Breast epithelium (tissue), 3 donors: ENCODE results near the gene PIGH.

Experiments
- POLR2A ChIP-seq: fragments of 450-650 bp; IDR thresholded peaks from one replicate; pipeline ENCODE4 v1.6.1; 2016; ENCODE audit warnings: antibody characterized with exemption, mild to moderate bottlenecking, moderate library complexity
- POLR2AphosphoS5 ChIP-seq, 3 donors: sonication (generic); formaldehyde crosslinking; IDR thresholded peaks; one replicate each; pipeline ENCODE4 v1.6.1; 2017; ENCODE audit warnings: antibody characterized with exemption in 3 of 3
- TF ChIP-seq, protein P1 (sequence below), 3 donors: fragments of 450-650 bp; IDR thresholded peaks; one replicate each; pipeline ENCODE4 v1.5.1; 2016 to 2017; ENCODE audit warnings: antibody characterized with exemption in 3 of 3, mild to moderate bottlenecking in 3 of 3, moderate library complexity in 3 of 3

DNA sequence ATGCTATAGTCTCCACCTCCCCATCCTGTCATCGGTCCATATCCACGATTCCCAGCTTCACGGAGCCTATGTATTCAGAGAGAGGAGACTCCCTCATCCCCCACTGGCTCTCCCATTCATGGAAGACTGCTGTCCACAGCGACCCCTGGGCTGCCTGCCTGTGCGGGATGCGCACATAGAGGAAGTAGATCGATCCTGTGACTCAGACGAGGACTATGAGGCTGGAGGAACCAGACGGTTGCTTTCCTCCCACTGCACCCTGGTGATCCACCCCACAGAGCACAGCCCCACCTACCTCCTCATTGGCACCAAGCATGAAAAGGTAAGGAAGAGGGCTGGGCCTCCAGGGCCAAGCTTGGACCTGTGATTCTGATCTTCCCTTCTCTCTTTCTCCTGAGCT, 24.4 kb downstream of the PIGH start:
- TF ChIP-seq, protein P1, sequence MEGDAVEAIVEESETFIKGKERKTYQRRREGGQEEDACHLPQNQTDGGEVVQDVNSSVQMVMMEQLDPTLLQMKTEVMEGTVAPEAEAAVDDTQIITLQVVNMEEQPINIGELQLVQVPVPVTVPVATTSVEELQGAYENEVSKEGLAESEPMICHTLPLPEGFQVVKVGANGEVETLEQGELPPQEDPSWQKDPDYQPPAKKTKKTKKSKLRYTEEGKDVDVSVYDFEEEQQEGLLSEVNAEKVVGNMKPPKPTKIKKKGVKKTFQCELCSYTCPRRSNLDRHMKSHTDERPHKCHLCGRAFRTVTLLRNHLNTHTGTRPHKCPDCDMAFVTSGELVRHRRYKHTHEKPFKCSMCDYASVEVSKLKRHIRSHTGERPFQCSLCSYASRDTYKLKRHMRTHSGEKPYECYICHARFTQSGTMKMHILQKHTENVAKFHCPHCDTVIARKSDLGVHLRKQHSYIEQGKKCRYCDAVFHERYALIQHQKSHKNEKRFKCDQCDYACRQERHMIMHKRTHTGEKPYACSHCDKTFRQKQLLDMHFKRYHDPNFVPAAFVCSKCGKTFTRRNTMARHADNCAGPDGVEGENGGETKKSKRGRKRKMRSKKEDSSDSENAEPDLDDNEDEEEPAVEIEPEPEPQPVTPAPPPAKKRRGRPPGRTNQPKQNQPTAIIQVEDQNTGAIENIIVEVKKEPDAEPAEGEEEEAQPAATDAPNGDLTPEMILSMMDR (IDR thresholded peaks at IDR 0.05), result no peak
- TF ChIP-seq POLR2A (no peak), POLR2AphosphoS5 (IDR thresholded peaks at IDR 0.05) (no peak)
